OCI-M1 (cell line): Measurements from ENCODE around the gene NBDY.

ENCODE experiments used
- DNase-seq: peaks from one replicate; lab custom pipeline; 2025; lab: John Stamatoyannopoulos, UW

Gene NBDY

DNA sequence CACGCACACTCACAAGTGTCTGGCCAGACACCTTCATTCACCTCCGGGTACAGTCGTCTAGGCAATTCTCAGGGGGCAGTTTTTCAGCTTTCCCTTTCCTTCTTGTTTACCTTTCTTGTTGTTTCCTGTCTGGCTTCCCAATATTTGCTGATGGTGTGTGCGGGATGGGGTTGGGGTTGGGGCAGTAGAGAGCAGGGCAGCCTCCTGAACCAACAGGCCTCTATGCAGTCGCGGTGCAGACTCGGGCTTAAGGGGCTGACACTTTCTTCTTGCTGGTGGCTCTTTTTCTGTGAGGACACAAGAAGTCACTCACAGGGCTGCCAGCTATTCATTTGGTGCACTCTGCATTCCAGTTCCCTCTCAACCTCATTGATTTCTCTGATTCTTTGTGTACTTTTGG is 56.4 kb downstream of the NBDY start:
- no peak for DNase-seq

DNA sequence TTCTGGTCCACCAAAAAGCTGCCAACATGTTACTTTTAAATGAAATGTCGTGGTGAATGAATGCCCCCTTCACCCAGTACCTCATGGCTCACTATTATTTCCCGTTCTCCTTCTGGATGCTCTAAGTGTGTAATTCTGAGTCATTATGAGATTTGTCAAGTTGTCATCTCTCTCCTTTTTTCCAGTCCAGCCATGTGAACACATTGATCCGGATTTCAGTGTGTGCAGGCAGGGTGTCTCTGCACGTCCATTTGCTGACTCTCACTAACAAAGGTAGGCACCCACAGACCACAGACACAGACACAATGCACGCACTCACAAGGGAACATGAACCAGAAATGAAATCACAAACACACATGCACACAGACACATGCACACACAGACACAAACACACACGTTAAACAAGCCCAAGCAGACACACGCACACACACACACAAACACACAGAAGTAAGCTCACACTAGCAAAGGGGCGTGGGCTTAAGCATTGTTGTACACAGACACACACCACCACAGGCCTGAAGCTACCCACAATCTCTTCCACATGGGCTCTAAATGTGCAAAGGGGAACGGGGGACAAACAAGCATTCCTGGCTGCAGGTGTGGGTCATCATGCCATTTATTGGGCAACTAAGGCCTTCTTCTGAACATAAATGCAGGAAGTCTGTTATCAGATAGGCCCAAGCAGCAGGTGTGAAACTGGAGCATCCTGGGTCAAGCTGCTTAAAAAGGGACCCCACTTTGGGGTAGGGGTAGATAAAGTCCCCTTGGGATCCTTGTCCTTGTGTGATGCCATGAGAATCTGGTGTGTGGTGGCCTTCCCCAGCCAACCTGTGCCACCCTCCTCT is 58.1 kb downstream of the NBDY start:
- DNase-seq: no peak

DNA sequence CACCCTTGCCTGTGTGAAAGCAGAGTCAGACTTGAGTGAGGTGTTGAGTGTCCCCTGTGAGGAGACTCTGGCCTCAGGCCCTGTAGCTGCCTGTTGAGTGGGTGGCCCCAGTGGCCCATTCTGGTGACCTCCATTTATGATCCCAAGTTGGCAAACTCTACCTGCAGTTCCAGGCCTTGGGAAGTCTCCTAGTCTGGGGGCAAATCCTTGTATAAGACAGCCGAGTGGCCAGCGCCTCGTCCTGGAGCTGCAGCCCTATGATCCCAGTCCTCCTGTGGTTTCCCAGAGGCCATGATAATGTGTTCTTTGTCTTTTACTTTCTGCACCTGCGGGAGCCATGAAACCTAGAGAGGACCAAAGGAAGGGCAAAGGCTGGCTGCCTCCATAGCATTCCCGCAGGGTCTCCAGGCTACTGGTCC is 58.7 kb downstream of the NBDY start:
- no peak for DNase-seq

DNA sequence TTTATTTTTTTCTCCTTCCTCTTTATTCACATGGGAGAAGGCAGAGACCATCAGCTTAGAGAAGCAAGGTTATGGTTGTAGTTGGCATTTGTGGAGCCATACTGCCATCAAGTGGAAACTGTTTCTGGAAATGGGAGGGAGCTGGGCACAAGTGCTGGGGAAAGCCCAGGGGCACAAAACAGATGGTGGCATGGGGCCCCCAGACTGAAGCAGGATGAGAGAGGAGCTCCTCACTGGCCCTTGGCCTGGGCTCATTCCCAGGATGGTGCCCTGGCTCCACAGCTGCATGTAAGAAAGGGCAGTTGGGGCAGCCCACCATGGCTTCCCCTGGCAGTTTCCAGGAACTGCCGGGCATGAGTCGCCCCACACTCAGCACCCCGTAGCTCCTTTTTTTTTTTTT is 59.2 kb downstream of the NBDY start:
- DNase-seq: no peak

DNA sequence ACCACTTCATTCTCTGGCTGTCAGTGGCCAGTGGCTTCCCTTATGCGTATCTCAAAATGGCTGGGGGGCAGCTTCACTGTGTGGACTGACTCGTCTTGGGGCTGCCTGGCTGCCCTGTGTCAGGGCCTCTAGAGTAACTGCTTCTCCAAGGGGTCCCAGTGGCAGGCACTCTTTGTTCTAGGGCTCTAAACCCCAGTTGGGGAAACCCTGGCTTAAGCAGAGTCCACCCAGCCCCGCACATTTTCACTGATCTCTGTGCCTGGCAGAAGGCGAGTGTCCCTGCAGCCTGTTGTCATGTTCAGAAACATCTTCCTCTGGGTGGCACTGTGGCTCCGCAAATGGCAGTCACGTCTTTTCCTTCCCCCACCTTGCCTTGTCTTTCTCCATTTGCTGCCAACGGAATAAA is 59.7 kb downstream of the NBDY start:
- peak; percentile 12 for DNase-seq

DNA sequence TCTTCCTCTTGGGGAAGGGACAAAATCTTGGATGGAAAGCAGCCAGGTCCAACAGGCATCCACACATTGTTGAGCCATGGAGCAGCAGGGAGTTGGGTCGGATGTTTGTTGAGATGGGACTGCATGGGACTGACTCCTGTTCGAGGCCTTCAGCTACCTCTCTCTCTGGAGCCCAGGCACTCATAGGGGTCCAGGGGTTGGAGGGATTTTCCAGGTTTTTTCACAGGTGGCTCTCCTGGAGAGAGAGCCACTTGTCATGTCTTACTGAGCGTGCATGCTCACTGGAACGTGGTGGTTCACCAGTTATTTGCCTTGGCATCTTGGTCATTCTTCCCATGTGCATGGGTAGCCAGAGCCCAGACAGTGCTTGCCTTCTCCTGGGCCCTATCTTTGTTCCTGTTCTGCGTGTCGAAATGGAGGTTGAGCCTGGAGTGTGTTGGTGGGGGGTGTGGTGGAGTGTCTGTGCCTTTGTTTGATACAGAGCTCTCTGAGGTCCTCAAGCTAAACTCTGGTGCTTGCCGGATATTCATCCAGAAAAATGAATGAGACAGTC is 60.6 kb downstream of the NBDY start:
- DNase-seq: no peak

DNA sequence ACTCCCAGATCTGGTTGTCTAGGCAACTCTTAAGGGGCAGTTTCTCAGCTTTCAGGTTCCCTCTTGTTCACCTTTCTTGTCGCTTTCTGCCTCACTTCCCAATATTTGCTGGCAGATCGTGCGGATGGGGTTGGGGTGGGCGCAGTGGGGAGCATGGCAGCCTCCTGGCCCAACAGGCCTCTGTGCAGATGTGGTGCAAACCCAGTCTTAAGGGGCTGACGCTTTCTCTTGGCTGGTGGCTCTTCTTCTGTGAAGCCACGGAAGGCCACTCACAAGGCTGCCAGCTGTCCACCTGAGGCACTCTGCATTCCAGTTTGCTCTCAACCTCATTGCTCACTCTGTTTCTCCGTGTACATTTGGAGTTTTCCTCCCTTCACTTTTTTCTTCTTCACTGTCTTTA is 61.7 kb downstream of the NBDY start:
- no peak for DNase-seq

DNA sequence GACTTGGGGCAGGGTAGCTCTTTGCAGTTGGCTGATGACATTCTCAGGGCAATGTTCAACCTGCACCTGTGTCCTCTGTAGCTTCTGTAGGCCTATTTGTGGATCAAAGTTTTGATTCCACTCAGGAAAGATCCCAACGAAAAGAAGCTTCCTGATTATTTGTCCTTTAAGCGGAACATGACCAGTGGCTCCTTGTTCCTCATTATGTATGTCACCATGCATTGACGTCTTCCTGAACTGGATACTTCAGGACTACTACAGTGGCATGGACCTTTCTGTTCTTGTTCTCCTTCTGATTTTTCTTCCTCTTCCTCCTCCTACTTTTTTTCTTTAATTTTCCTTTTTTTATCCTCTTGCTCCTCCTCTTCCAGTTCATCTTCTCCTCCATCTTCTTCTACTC is 62.4 kb downstream of the NBDY start:
- no peak for DNase-seq

DNA sequence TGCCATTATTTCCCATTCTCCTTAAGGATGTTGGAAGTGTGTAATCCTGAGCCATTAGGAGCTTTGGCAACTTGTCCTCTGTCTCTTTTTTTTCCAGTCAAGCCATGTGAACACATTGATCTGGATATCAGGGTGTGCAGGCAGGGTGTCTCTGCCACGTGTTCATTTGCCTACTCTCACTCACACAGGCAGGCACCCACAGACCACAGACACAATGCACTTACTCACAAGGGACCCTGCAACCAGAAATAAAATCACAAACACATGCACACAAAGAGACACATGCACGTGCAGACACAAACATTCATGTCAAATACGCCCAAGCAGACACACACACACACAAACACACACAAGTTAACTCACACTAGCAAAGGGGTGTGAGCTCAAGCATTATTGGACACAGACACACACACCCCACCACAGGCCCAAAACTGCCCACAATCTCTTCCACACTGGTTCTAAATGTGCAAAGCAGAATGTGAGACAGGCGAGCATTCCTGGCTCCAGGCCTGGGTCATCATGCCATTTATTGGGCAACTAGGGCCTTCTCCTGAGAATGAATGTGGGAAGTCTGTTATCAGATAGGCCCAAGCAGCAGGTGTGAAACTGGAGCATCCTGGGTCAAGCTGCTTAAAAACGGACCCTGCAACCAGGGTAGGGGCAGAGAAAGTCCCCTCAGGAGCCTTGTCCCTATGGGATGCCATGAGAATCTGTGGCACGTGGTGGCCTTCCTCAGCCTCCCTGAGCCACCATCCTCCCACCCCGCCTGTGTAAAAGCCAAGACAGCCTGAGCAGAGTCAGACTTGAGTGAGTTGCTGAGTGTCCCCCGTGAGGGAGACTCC is 63.4 kb downstream of the NBDY start:
- no peak for DNase-seq

DNA sequence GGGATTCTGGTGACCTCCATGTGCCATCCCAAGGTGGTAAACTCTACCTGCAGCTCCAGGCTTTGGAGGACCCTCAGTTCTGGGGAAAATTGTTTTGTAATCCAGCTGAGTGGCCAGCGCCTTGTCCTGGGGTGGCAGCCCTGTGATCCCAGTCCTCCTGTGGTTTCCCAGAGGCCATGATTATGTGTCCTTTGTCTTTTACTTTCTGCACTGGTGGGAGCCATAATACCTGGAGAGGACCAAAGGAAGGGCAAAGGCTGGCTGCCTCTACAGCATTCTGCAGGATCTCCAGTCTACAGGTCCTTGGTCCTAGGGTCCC is 64.0 kb downstream of the NBDY start:
- no peak for DNase-seq

DNA sequence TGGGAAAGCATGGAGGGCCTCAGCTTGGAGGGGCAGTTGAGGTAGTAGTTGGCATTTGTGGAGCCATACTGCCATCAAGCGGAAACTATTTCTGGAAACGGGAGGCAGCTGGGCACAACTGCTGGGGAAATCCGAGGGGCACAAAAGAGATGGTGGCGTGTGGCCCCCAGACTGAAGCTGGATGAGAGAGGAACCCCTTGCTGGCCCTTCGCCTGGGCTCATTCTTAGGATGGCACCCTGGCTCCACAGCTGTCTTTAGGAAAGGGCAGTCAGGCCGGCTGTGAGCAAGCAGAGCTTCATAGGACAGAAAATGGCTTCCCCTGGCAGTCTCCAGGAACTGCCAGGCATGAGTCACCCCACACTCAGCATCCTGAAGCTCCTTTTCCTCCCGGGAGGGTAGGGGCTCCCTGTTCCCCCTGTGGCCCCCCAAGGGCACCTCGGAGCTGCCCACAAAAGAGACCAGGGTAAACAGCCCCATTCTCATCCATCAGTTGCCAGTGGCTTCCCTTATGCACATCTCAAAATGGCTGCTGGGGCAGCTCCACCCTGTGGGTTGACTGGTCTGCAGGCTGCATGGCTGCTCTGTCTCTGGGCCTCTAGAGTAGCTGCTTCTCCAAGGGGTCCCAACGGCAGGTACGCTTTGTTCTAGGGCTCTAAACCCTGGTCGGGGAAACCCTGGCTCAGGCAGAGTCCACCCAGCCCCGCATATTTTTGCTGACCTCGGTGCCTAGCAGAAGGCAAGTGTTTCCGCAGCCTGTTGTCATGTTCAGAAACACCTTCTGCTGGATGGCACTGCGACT is 64.7 kb downstream of the NBDY start:
- no peak for DNase-seq

DNA sequence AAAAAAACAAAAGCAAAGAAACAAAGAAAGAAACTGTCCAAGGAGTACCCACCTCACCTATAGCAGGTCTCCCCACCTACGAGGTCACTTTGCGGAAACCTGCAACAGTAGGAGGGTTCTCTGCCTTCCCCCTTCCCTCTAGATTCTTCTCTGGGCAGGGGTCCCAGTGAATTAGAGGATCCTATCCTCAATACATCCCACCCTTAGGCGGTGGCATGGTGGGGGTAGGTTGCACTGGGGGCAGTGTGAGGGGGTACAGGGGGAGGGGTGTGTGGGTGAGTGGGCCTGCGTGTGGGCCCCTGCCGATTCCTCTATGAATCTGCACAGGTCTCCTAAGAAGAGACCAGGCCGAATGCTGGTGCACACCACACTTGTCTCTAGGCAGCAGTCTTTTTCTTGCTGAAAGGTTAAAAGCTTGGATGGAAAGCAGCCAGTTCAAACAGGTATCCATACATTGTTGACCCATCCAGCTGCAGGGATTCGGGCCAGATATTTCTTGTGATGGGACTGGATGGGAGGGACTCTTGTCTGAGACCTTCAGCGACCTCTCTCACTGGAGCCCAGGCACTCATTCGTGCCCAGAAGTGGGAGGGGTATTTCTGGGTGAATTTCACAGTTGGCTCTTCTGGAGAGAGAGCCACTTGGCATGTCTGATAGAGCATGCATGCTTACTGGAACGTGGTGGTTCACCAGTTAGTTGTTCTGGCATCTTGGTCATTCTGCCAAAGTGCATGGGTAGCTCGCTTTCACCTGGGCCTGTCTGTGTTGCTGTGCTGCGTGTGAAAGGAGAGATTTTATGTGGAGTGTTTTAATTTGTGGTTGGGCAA is 65.6 kb downstream of the NBDY start:
- DNase-seq: no peak

DNA sequence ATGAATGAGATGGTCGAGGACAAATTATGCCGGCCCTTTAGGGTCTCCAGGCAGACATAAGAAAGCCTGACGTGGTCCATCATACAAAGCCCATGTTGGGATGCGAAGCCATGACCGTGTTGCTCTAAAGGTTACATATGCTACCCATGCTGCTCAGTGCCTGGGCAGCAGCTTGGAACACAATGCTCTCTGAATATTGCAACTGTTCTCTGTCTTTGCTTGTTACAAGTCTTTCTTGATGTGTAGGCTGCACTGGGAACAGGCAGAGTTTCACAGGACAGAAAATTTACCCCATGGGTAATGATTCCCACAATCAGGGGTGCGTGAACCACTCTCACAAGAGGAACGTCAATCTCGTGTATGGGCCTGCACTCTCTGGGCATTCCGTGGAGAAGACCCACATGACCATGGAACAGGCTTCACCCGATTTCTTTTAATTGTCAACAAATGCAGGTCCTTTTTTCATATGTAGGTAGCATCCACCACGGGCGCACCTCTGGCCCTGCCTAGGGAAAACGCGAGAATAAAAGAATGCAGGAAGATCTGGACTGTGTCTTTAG is 66.3 kb downstream of the NBDY start:
- no peak for DNase-seq

DNA sequence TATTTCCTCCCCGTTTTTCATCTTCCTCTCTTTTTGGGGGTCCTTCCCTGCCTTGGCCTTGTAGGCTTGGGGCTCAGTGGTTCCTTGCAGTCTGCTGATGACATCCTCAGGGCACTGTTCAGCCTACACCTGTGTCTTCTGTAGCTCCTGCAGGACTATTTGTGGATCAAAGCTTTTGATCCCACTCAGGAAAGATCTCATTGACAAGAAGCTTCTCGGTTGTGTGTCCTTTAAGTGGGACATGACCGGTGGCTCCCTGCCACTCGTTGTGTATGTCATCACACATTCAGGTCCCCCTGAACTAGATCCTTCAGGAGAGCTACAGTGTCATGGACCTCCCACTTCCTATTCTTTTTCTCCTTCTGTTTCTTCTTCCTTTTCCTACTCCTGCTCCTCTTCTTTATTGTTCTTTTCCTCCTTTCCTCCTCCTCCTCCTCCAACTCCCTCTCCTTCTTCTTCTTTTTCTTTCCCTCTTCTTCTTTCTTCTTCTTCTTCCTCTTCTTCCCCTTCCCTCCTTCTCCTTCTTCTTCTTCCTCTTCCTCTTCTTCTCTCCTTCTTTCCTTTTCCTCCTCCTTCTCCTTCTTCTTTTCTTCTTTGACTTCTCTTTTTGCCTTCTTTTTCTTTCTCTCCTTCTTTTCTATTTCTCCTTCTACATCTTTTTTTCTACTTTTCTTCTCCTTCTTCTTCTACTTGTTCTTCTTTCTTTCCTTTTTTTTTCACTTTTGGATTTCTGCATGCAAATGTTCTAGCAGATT is 67.8 kb downstream of the NBDY start:
- DNase-seq: no peak

DNA sequence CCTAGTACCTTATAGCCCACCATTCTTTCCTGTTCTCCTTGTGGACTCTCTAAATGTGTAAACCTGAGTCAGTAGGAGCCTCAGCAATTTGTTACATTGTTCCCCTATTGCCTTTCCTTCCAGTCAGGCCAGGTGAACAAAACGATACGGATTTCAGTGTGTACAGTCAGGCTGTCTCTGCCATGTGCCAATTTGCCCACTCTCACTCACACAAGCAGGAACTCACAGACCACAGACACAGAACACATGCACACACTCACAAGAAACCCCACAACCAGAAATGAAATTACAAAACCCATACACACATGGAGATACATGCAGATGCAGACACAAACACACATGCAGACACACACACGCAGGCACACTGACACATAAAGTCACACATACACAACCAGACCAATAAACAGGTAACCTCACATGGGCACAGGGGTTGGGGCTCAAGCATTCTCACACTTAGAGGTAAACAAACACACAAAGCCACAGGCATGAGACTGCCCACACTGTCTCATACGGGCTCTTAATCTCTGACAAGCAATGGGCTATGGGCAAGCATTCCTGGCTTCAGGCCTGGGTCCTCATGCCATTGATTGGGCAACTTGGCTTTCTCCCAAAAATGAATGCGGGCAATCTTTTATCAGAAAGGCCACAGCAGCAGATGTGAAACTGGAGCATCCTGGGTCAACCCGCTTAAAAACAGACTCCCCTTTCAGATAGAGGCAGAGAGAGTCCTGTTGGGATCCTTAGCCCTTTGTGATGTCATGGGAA is 68.7 kb downstream of the NBDY start:
- peak; percentile 86 for DNase-seq

DNA sequence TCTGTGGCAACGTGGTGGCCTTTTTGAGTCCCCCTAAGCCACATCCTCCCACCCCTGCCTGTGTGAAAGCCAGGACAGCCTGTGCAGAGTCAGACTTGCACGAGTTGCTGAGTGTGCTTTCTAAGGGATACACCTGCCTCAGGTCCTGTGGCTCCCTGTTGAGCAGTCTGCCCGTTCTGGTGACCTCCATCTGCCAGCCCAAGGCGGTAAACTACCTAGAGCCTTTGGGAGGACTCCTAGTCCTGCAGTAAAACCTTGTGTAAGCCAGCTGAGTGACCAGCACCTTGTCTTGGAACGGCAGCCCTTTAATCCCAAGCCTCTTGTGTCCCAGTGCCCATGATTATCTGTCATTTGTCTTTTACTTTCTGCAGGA is 69.3 kb downstream of the NBDY start:
- DNase-seq: no peak

DNA sequence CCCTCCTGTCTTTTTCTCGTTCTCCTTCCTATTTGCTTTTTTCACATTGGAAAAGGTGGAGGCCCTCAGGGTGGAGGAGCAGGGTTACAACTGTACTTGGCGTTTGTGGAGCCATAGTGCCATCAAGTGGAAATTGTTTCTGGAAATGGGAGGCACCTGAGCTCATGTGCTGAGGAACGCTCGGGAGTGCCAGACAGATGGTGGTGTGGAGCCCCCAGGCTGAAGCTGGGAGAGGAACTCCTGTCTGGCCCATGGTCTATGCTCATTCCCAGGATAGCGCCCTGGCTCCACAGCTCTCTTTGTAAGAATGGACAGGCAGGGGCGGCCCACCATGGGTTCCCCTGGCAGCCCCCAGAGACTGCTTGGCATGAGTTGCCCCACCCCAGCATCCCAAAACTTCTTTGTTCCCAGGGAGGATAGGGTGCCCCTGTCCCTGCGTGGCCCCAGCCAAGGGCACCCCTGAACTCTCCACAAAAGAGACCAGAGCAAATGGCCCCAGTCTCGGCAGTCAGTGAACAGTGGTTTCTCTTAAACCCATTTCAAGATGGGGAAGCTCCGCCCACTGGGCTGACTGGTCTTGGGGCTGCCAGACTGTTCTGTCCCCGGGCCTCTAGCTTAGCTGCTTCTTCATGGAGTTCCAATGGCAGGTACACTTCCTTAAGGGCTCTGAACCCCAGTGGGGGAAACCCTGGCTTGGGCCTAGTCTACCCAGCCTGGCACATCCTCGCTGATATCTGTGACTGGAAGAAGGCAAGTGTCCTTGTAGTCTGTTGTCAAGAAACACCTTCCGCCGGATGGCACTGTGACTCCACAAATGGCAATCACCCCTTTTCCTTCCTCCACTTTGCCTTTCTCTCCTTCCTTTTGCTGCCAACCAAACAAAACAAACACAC is 70.1 kb downstream of the NBDY start:
- DNase-seq: no peak

DNA sequence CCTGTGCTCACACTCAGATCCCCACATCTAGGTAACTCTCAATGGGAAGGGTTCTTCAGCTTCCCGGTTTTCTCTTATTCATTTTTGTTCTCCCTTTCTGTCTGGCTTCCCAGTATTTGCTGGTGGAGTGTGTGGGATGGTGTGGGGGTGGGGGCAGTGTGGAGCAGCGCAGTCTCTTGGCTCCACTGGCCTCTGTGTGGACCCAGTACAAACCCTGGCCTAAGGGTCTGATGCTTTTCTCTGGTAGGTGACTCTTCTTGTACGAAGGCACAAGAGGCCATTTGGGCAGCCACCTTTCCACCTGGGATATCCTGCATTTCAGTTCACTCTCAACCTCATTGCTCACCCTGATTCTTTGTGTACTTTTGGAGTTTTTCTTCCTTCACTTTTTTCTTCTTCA is 71.3 kb downstream of the NBDY start:
- no peak for DNase-seq

DNA sequence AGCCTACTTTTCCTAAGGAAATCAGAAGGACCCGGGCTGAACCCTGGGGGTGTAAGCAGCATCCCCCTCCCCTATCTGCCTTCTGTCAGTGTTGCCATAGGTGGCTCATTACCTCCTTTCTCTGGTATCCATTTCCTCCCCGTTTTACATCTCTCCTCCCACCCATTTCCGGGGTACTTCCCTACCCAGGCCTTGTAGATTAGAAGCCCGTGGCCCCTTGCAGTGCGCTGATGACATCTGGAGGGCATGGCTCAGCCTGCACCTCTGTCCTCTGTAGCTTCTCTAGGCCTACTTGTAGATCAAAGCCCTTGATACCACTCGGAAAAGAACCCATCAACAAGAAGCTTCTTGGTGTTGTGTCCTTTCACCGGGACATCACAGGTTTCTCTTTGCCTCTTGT is 71.8 kb downstream of the NBDY start:
- no peak for DNase-seq
